ENCODE results near the gene RFX2. TPM values are rescaled to one million over a fixed set of nuclear protein-coding genes. Genes with fewer than 3 reads are reported as not detected.
A peak's percentile ranks its signal among the peaks of the same experiment; 100 is the strongest.

The RFX2 gene
- total and polyA plus RNA-seq, 9 of the 15 experiments (the other 6 are each of a cell fraction or from before 2014, with no cell fraction given), result 3.6 to 18.7 (median 8.7) TPM

GRCh38 chr19:5990289-5990797 lies 120.0 kb downstream of the RFX2 start (continued):
- no peak for TF ChIP-seq AFF4 (CRISPR knock-in tag; IDR thresholded peaks at IDR 0.05)
- TF ChIP-seq USF2 (CRISPR knock-in tag; IDR thresholded peaks at IDR 0.05), result no peak
- peak; percentile 59 for TF ChIP-seq TBP (optimal IDR thresholded peaks at IDR 0.05; ENCODE audit: low read depth, low read length)
- TF ChIP-seq, protein P1, sequence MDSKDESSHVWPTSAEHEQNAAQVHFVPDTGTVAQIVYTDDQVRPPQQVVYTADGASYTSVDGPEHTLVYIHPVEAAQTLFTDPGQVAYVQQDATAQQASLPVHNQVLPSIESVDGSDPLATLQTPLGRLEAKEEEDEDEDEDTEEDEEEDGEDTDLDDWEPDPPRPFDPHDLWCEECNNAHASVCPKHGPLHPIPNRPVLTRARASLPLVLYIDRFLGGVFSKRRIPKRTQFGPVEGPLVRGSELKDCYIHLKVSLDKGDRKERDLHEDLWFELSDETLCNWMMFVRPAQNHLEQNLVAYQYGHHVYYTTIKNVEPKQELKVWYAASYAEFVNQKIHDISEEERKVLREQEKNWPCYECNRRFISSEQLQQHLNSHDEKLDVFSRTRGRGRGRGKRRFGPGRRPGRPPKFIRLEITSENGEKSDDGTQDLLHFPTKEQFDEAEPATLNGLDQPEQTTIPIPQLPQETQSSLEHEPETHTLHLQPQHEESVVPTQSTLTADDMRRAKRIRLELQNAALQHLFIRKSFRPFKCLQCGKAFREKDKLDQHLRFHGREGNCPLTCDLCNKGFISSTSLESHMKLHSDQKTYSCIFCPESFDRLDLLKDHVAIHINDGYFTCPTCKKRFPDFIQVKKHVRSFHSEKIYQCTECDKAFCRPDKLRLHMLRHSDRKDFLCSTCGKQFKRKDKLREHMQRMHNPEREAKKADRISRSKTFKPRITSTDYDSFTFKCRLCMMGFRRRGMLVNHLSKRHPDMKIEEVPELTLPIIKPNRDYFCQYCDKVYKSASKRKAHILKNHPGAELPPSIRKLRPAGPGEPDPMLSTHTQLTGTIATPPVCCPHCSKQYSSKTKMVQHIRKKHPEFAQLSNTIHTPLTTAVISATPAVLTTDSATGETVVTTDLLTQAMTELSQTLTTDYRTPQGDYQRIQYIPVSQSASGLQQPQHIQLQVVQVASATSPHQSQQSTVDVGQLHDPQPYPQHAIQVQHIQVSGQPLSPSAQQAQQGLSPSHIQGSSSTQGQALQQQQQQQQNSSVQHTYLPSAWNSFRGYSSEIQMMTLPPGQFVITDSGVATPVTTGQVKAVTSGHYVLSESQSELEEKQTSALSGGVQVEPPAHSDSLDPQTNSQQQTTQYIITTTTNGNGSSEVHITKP (IDR thresholded peaks at IDR 0.05; ENCODE audit: partially characterized antibody), result no peak
- no peak for TF ChIP-seq HOMEZ (CRISPR knock-in tag; IDR thresholded peaks at IDR 0.05)
- no peak for TF ChIP-seq ZNF143 (CRISPR knock-in tag; IDR thresholded peaks at IDR 0.05)
